Activated T-cell treated with anti-CD3 and anti-CD28 coated beads, Interleukin-2, amount 50 U/mL, for 1 hour (primary cell): Measurements from ENCODE around the gene RAD18.
A peak's percentile ranks its signal among the peaks of the same experiment; 100 is the strongest.

Source experiments
- DNase-seq: peaks from one replicate; pipeline ENCODE4 v3.0.0-alpha.2; 2020

RAD18 gene

GRCh38 chr3:8985411-8985831, 22.1 kb upstream of the RAD18 start:
- no peak for DNase-seq

DNA sequence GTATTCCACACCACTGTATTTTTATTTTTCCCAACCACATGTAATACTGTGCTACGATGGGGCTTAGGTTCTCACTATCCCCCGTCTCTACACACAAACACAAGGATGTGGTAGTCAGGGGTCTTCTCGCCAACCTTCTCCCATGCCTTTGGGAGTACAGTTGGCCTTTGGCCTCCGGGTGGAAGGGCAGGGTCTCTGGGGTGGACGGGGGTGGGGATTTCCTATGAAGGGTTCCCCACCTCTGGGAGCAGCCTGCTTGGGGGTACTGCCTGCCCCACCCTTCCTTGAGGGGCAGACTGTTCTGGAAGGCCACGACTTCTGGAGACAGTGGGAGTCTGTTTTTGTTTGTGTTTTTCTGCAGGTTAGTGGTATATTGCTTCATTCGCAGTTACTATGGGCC, 21.3 kb upstream of the RAD18 start:
- DNase-seq: no peak

DNA sequence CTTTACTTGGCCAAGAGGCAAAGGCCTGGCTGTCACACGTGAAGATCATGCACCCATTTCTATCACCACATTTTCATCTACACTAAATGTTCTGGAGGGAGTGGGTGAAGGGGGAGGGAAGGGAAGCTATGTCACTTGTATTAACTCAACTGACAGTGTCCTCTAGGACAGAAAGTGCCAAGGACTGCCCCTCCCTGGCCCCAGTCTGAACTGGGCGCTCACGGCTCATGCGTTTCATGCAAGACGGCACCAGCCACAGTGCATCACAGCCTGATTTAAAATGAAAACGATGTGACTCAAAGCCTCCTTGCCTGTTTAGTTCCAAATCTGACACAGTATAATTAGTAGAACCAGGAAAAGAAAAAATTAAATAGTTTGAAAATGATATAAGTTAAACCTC, 20.8 kb upstream of the RAD18 start:
- DNase-seq: no peak

- DNase-seq: no peak
These were observed 20.3 kb upstream of the RAD18 start for GRCh38 chr3:8983591-8983990.

DNA sequence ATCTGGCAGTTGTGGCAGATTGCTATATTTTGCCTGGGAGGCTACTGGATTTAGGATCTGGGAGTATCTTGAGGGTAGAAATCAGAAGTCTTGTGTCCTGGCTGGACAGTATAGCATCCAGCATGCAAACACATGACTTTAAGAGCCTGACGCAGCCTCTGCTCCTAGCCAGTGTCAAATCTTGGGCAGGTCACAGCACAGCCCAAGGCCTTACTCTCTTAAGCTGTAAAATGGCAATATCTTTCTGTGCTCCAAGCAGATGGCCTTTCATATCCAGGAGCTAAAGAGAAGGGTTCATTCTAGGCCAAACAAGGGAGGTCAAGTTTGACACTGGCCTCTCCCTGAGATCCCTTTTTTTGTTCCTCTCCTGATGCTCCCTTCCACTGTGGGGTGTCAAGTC, 19.8 kb upstream of the RAD18 start:
- no peak for DNase-seq

DNA sequence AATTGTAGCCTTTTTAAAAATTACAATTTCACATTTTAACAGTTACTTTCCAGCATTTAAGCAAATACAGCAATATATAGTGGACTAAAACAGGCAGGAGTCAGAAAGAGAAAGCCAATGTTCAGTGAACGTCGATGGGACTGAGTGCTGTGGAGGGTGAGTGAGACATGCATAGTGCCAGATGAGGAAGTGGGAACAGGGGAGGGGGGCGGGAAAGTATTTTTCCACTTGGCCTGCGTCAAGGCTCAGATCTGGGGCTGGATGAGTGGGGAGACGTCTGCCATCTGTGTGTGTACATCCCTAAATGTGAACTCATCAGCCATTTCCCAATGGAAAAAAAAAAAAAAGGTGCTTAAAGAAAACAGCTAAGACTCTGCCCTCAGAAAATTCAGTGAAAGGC, 19.2 kb upstream of the RAD18 start:
- no peak for DNase-seq

- no peak for DNase-seq
These were observed 18.4 kb upstream of the RAD18 start for GRCh38 chr3:8981700-8982099.

DNA sequence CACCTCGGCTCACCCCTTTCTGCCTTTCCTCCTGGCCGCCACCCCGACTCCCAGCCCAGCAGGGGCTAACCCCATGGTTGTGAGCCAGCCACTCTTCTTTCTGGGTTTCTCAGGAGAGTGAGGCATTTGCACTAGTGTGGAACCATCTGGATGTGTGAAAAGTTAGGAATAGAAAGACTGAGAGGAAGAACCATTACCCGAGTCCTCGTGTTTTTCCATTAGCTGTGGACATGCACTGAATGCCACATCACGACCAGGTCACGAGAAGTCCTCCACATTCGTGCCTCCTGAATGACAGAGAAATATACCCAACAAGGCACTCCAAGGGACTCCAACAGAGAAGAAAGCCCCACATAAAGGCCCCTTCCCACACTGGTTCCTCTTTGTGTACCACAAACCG, 18.0 kb upstream of the RAD18 start:
- no peak for DNase-seq

GRCh38 chr3:8980756-8981257, 17.5 kb upstream of the RAD18 start:
- no peak for DNase-seq

- DNase-seq: no peak
These were observed 16.0 kb upstream of the RAD18 start for GRCh38 chr3:8979262-8979661.

DNA sequence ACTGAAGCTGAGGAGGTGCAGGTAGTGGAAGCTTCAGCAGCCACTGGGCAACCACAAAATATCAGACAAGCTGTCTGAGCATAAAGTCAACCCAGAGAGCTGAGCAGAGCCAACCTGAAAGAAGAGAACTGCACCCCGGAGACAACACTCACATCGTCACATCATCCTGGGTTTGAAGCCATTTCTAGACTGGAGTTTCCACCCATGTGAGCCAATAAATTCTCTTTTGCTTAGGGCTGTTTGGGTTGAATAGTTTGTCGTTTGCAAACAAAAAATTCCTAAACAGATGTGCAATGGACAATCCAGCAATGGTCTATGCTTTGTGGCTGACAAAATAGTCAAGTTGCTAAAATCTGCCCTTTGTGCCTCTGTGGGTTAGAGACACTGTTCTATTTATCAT, 15.3 kb upstream of the RAD18 start:
- DNase-seq: no peak

DNA sequence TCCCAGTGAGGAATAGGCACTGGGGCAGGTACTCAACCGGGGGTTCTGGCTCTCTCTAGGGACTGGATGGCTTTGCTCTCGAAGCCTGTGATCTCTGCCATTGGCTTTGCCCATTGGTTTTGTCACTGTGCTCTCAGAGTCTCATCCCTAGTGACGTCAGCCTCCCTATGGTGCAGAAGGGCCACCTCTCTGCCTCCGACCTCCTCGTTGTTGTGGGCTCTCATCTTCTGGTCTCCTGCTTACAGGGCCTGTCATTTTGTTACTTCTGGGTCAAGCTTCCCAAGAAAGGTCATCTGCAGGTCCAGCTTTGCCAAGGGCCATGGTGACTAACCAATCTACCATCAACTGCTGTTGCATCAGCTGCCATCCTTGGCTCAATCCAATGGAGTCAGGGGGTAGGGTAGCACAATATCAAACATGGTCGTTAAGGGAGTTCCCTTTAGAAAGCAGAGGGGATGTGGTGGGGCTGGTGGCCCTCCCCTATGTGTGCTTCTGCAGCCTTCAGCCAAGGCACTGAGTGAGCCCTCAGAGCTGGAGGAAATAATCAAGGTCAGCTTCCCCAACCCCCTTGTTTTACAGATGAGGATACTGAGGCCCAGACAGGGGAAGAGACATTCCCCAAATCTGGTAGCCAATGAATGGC, 13.4 kb upstream of the RAD18 start:
- no peak for DNase-seq

GRCh38 chr3:8975081-8976020, 12.1 kb upstream of the RAD18 start:
- DNase-seq: no peak

GRCh38 chr3:8974458-8974857, 11.2 kb upstream of the RAD18 start:
- DNase-seq: no peak

DNA sequence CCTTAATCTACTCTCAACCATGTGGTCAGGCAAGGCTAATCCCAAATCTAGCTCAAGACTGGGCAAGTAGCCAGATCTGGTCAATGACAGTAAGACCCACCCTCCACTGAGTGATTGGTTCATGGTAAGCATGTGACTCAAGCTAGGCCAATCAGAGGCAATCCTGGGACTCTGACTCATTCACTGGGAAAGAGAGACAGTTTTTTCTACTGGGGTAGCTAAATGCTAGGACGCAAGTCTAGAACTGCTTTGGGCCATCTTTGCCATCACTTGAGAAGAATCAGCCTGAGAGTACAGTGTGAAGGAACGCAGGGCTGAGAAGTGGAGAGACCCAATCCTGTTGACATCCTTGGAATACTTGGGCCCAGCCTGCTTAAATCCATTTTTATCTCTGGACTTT, 9.4 kb upstream of the RAD18 start:
- DNase-seq: no peak

DNA sequence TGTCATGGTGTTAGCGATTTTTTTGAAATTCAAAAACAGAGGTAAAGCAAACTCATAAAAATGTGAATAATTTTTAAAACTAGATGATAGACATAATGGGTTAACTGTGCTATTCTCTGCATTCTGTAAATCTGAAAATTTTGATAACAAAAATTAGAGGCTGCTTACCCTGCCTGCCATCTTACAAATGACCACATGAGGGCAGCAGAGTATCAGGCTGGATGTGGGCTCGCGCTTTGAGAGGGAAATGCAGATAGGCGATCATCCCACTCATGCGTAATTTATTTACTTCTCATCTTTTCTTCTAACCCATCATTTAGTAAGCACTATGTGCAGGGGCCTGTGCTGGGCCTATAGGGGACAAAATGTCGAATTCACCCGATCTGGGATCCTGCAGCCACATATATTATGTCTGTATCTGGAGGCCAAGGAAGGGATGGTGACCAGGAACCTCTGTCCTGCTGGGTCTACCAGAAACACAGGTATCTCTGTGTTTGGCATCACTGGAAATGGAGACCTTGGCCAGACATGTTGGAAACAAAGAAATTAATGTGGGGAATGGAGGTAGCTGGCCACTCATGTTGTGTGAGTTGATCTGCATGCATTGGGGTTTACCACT, 7.8 kb upstream of the RAD18 start:
- peak; percentile 68 for DNase-seq

DNA sequence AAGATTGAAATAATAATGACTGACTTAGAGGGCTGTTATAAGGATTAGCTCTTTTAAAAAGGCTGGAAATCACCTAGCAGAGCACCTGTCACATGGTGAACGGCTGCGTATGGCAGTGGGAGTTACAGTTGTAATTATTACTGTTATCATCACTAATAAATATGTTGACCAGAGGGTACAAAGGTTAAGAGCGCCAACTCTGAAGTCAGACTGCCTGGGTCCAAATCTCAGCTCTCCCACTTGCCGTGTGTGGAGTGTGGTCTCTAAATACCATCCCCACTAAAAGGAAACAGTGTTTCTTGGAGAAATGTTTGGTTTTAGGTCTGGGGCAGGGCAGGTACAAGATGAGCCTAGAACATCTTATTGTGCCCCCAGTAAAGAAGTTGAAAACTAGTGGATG, 6.0 kb upstream of the RAD18 start:
- DNase-seq: no peak

DNA sequence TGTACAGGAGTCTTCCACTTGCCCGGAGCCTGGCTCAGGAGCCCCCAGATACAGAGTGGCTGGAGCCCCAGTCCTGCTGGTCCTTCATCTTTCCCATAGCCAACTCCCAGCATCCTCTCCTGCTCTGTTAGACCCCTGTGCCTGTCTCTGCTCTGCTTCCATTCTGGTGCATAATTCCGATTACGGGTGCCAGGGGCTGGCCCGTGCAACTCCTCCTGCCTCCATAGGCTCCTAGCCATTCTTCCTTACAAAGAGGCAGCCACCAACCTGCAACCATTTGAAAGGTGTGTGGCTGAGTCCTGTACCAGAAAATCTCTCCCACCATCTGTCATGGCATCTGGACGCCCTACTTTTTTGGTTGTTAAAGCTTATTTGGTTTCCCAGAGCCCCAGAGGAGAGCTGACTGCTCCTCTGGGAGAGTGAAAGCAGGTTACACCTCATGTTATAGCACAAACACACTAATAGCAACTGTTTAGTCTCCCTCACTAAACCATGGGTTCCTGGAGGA, 5.2 kb upstream of the RAD18 start:
- no peak for DNase-seq

DNA sequence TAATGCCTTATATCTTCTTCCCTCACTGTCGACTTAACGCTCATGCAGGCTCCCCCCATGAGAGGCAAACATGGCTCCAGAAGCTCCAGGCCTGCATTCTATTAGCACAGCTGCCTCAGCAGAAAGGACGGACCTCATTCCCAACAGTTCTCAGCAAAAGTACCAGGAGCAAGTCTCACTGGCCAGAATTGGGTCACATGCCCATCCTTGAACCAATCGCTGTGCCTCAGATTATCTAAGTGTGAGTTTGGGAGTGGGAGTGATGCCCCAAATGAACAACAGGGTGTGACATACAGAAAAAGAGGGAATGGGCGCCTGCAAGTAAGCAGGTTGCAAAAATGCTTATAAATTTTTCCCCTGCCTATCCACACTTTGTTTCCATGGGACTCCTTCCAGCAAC, 4.3 kb upstream of the RAD18 start:
- no peak for DNase-seq

- DNase-seq: no peak
These were observed 3.6 kb upstream of the RAD18 start for GRCh38 chr3:8966820-8967348.

DNA sequence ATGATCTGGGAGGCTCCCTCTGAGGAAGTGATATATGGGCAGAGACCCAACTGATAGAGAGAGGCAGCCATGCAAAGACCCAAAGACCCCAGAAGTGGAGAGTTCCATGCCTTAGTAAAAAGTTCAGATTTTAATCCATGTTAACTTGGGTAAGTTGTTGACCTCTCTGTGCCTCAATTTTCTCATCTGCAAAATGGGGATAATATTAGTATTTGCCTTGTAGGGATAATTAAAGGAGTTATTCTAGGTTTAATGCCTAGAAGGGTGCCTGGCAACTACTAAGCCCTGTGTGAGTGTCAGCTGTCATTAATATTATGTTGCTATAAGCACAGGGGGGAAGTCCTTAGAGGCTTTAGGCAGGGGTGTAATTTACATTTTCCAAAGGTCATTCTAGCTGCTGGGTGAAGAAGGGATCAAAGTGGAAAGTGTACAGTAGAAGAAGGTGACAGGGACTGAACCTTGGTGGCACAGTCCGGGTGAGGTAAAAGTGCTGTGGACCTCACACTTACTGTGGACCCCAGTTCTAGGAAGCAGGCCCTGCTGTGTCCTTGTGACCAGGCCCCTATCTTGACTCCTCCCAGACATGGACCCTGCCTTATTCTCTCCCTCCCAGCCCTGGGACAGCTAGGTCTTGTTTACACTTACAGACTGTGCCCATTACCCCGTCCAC, 3.0 kb upstream of the RAD18 start:
- no peak for DNase-seq

DNA sequence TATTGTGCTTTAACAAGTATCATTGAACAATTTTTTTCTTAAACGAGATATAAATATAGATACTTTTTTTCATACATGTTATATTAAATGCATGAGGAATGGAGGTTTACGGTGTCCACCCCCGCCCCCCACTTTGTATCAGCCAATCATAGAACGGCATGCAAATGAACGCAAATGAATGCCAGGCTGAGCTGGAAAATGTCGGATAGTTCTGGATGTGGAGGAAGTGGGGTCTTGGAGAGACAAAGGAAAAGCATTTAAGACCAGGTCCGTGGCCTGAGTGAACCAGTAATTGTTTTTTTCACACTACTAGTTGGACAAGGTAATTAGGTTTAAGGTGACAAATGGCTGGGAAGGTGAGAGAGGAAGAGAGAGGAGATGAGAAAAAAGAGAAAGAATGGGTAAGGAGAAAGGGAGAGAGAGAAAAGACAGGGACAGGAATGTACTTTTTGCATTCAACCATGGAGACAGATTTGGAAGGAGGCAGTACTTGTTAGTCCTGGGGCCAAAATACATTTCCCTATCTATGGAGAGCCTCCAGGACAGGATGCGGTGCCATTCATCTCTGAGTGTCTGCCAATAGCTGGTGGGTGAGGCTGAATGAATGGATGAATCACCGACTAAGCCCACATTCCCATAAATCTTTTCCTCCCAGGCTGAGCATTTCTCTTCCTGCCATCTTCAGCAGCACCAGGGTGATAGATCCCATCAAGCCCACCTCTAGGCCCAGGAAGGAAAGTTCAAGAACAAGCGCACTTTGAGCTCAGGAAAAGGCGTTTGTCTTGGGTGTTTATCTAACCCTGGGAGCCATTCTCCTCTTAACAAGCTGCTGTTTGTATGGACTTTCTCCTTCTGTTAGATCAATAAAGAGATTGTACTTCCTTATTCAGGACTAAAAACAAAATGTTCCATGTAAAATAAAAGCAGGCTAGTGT, 1.4 kb upstream of the RAD18 start:
- DNase-seq: no peak
